ENCODE measurements around the gene BICC1.

BICC1 gene

DNA sequence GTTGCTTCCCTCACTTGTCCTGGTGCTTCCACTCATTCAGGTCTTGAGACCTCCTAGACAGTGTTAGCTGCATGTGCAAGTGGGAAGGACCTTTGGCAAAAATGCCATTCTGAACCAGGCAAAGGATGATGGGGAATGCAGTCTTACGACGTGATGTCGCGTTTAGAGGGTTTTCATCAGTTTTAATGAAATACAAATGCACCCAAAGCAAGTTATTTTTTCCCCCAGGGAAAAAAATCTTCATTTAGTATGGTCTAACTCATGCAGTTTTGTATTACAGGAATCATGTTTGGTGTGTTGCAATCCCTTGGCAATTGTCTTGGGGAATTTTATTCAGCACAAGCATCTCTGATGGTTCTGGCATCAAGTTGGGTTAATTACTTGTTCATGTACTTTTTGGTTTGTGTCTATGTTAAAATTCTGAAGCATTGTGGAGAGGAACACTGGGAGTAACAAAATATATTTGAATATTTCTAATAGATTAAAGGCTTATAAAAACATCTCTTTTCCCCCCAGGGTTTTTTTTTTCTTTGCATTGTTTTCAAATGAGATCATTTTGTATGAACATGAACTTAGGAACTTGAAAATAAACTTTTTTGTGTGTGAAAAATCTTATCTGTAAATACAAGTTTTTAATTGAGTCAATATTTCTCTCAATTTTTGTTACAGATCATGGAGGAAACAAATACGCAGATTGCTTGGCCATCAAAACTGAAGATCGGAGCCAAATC lies 188.9 kb downstream of the BICC1 start:
- DNase-seq (ENCODE audit: low read depth) = peak; percentile 23

DNA sequence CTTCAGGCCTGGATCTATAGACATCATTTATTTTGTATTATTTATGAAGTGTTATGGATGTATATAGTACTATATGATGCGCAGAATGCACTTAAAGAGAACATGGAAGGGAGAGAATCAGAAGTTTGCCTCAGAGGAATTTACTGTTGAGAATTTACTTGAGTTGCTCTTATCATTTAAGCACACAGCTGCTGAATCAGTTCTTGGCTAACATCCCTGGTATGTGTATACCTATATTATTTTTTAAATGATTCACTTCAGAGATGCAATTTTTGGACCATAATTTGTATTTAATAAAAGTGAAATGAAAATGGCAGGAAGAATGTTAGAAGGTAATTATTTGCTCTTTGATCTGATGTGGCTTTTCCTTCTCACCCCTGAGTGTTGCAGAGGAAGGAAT lies 191.6 kb downstream of the BICC1 start:
- peak; percentile 8 for DNase-seq (ENCODE audit: low read depth)

DNA sequence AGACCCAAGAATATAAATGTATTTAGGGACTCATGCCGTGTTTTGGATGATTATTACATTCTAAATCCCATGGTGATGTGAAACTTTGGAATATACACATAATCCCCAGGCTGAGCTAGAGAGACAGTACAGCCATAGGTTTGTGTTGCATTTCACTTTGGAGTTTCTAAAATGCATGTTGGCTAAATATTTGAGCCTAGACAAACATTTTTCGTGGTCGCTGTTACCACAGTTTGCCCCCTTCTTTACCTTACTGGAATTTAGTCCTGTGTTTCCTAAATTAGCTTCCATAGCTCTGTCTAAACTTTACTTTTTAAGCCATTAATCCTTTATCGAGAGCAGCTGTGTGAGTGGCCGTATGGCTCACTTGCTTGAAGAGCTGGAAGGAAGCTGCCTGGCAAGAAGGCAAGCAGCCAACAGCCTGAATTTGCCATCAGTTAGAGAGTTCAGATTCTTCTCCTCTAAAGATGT lies 192.0 kb downstream of the BICC1 start:
- DNase-seq (ENCODE audit: low read depth) = no peak

DNA sequence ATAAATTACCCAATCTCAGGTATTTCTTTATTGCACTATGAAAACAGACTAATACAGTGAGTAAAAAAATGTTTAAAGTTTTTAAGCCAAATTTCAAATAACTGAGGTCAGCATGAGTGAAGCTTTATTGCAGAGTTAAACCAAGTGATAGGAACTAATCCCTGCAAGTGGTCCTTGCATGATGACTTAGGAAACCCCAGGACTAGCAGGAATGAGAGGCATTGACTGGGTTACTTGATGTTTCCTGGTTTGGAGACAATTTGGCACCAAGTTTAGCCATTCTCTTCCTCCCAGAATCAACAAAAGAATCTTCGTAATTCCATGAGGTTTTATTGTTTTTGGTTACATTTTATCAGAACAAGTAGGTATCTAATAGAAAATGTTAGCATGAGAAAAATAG lies 194.2 kb downstream of the BICC1 start:
- DNase-seq (ENCODE audit: low read depth) = no peak

DNA sequence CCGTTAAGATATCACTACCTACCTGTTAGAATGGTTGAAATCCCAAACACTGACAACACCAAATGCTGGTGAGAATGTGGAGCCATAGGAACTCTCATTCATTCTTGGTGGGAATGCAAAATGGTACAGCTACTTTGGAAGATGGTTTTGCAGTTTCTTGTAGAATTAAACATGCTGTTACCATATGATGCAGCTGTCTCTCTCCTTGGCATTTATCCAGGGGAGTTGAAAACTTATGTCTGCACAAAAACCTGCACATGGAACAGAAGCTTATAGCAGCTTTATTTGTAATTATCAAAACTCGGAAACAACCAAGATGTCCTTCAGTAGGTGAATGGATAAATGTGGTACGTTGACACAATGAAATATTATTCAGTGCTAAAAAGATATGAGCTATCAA lies 199.5 kb downstream of the BICC1 start:
- DNase-seq (ENCODE audit: low read depth) = no peak

DNA sequence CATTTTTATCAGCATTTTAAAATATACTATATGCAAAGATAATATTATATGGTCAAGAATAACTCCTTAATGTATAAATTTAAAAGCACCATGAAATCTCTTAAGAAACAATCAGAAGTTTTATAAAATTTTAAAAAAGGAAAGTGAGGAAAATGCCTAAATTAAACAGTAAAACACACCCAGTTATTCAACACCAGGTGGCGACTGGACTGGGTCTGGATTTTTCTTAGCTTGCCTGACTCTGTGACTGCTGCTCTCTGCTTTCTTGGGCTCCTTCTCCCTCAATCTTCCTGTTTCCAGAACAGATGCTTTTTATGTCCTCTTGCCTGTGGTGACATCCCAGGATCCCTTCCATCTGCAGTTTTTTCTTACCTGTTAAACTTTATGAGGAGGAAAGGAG lies 200.3 kb downstream of the BICC1 start:
- no peak for DNase-seq (ENCODE audit: low read depth)

DNA sequence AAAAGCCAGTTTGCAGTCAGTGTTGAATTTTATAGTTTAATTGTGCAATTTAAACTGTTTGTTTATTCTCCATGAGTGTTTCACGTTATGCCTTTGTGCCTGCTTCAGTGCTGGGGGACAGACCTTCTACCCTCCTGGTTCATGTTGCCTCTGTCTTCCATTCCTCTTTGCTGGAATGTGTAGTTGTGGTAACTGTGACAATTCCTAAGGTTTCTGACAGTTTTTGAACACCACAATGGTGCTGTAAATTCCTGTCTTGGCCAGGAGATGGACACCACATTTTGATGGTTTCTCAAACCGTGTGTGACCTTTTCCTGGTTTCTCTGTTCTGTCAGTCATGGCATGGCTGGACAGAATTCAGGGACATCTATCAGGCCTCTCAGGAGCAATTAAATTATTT lies 201.7 kb downstream of the BICC1 start:
- DNase-seq (ENCODE audit: low read depth) = no peak

DNA sequence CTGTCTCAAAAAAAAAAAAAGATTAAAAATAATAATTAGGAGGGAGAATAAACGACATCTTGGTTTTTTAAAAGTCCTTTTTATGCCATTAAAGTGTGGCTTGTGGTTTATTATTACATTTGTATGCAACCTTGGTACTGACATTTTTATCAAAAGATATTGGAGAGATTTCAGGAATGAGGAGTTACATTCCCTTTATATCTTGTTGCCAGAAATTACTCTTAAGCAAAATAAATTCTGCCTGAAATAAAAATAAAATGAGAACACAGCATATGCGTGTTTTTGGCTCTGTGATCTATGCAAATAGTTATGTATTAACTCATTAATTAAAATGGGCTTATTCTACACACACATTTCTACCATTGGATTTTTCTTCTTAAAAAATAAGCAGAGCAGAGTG lies 202.4 kb downstream of the BICC1 start:
- no peak for DNase-seq (ENCODE audit: low read depth)

DNA sequence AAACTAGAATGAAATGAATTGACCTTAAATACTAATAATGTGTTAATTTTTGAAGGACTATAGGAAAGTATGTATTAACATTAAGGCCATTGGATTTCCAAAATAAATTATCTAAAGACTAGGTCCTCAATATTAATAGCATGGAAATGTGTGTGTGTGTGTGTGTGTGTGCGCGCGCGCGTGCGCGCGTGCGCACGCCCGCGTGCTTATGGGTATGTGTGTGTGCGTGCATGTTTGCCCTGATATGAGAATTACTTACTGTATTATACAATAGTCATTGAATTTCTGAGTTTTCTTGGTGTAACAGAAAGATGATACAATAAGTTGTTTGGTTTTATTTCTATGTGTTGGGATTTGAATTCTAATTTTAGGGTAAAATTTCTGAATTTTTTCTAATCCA lies 205.9 kb downstream of the BICC1 start:
- no peak for DNase-seq (ENCODE audit: low read depth)

DNA sequence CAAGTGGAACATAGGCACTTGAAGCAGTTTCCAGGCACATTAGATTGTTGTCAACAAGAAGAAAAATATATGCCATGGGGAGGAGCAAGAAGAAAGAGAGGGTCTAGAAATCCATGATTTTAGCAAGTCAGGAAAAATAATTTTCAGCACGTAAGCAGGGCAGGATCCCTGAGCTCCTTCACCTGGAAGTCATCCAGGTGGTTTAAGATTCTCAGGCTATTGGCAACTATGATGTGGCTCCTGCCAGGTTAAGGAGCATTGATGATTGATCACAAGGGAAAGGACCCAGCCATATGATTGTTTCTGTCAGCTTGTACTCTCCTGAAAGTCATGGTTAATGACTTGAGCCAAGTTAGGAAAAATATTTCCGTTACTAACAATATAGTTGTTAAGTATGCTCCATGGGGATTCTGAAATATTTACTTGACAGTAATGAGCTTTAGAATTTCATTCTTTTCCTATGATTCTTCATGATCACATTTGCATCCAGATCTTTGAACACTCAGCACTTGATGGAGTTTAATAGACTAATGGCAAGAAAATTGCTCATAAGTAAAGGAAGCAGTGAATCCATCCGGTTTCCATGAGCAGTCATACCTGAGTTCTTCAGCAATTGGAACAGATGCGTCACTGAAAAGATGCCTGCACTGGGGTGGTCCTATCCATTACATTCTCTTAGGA lies 209.1 kb downstream of the BICC1 start:
- DNase-seq (ENCODE audit: low read depth) = no peak

DNA sequence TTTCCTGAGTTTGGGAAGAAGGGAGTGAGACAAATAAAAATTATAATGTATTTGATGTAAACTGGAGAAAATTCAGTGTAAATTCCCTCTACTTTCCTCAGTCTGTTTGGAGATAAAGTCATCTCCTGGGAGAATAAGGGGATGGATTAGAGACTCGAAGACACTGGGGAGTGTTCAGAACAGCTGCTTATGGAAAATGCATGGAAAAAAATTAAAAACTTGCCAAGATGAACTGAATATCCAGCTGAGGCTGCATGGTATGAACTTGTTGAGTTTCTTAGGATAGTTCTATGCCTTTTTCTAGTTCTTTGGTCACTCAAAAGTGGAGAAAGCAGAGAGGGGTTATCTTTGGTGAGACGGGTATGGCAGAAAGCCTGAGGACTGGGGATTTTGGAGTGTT lies 210.5 kb downstream of the BICC1 start:
- DNase-seq (ENCODE audit: low read depth) = no peak

DNA sequence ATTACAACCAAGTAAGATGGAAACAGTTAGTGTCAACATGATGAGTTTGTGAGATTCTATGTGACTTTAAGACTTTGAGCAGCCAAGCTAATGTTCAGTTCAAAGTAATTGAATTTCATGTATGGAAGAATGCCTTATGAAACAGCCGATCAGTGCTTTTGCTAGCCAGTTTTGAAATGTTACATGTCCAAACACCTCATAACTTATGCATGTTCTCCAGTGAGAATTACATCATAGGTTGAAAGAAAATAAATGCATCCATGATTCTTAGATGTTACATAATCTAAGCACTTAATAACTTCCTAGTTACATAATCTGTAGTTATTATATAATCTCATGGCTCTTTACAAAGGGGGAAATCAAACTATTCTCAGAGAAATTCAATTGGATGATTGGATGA lies 211.3 kb downstream of the BICC1 start:
- peak; percentile 9 for DNase-seq (ENCODE audit: low read depth)

DNA sequence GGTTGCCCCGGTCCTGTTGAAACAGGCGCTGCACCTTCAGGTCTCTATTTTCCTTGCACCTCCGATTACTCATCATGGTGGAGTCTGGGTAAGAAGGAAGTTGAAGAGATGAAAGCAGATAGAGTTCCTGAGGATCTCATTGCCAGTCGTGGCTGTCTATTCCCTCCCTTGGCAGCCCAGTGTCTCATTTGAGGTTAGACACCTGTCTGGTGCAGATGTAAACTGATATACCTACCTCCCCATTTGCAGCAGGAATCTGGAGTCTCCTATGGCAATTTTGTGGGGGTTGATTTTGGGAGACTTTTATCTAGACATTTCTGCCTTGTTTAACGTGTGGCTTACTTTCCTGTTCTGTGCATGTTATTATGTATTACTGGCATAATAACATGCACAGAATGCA lies 212.1 kb downstream of the BICC1 start:
- no peak for DNase-seq (ENCODE audit: low read depth)

DNA sequence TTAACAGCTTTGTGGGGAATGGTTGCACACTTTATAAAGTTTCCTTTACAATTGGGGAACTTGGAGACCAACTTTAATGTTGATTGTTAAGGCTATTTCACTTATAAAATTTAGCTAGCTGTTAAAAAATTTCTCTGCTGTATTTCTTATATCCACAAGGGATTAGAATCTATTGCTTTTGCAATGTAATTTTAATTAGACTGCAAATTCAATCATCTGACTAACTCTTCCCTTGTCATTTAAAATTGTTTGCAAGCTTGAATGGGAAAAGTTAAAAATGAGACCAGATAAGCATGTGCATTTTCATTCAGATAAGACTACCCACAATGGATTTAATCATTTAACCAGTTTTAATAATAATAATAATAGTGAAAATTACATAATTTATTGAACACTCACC lies 213.2 kb downstream of the BICC1 start:
- no peak for DNase-seq (ENCODE audit: low read depth)

DNA sequence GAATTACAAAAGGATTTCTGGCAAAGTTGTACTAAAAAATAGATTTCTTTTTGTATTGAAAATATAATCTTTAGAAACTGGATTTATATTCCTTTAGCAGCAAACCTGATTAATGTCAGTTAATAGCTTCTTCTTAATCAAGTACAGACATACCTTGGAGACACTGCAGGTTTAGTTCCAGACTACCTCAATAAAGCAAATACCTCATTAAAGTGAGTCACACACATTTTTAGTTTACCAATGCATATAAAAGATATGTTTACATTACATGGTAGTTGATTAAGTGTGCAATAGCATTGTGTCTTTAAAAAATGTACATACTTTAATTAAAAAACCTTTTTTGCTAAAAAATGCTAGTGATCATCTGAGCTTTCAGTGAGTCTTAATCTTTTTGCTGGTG lies 215.0 kb downstream of the BICC1 start:
- no peak for DNase-seq (ENCODE audit: low read depth)

DNA sequence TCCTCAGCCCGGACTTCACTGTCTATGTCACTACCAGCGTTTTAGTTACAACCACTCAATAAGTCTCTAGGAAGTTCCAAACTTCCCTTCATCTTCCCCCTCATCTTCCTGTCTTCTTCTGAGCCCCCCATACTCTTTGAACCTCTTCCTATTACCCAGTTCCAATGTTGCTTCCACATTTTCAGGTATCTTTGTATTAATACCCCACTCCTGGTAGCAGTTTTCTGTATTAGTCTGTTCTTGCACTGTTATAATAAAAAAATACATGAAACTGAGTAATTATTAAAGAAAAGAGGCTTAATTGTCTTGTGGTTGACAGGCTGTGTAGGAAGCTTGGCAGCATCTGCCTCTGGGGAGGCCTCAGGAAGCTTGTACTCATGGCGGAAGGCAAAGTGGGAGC lies 218.6 kb downstream of the BICC1 start:
- no peak for DNase-seq (ENCODE audit: low read depth)

DNA sequence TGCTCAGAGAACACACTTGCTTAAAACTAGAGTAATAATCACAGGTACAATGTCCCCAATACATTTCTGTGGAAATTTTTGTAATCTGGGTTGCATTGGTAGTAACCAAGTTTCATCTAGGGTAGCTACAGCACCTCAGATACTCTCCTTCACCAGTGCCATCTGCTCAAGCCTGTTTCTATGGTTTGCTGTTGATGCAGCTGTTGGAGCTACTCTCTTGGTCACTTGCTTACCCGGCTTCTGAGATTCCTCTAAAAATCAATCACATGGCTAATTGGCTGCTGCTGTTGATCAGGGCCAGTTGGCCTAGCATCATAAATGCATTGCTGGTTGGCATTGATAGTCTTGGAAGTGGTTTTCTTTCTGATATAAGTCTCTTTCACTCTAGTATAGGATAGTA lies 220.8 kb downstream of the BICC1 start:
- no peak for DNase-seq (ENCODE audit: low read depth)

DNA sequence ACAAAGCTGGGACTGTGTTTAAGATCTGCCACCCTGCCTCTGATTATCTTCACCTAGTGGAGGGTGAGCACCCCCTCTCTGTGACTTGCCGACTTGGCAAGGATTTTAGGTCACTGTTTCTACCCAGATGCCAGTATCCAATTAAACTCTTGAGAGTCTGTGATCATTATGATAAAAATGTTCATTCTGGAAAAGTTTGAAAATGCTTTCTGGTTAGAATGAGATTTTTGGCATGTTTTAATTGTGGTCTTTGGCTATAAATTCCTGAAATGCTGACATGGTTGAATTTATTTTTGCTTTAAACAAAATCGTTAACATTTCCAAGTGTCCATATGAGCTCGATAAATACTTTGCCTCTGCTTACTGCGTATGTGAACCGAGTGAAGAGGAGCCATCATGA lies 221.4 kb downstream of the BICC1 start:
- DNase-seq (ENCODE audit: low read depth) = no peak

DNA sequence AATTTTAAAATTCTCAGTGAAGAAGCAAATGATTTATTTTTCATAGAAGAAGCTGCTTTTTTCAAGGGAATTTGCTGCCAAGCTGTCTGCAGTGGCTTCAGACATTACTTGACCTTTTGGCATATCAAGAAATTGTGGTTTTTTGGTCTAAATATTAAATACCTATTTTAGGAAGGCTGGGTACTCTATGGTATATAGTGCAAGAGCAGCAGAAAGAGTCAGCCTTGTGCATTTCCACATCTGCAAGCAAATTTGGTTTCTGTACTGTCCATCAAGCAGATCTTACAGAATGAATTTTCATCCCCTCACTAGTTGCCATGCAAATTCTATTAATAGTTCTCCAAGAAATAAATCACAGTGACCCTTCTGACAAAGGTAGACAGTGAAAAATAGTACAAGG lies 222.0 kb downstream of the BICC1 start:
- no peak for DNase-seq (ENCODE audit: low read depth)

DNA sequence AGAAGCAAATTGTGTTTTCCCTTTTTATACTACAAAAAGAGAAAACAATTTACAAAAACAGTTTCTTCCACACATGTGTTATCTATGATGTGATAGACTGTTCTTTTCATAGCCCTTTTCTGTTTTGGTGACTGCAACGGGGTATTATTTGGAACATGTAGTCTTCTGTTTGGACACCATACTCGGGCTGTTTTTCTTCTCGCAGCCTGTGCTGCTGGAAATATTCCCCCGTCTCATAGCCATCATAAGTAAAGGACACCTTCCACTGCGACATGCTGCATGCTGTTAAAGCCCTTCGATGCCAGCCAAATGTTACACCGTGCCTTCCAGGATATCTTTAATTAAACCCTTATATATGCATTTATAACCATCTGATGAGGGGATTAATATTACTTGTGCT lies 222.4 kb downstream of the BICC1 start:
- no peak for DNase-seq (ENCODE audit: low read depth)

DNA sequence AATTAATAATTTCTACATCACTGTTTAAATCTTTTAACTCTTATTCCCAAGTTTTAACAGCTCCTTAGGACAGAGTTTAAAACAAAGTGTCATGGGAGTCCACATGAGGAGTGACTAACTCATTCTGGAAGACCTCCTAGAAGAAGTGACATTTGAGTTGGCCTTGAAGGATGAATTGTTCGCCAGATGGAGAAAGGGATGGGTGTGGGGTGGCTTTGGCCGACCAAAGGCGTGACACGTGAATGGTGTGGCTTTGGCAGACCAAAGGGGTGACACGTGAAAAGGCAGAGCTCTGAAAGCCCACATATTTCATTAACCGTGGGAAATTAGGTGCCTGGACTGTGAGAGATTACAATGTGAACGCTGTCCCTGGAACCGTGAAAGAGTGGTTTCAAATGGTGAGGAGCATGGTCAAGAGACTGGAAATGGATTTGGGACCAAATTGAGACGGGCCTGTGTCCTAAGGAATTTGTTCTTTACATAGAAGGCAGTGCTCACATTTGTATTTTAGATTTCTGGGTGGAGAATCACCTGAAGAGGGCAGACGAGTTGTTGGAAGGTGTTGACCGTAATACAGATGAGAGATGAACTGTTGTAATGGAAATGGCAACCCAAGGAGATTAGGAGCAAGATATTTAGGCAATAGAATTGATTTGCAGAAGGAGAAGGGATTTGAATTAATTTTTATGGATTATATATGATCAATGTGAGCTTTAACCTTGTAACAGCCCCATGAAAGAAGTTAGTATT lies 228.1 kb downstream of the BICC1 start:
- DNase-seq (ENCODE audit: low read depth) = no peak

DNA sequence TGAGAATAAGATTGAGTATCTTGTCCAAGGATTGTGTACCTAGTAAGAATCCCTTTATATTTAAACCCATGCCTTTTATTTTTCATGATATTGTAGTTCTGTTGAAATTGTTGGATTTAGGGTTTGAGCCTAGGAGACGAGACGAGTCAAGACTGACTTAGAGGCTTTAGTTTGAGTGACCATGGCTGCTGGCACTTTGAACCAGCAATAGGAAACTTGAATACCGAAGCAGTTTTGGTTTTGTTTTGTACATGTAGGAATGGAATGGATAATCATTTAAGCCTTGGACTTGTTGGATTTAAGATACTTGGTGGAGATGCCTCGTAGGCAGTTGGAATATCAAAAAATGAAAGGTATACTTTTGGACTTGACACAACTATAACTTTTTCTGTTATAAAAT lies 229.0 kb downstream of the BICC1 start:
- no peak for DNase-seq (ENCODE audit: low read depth)

DNA sequence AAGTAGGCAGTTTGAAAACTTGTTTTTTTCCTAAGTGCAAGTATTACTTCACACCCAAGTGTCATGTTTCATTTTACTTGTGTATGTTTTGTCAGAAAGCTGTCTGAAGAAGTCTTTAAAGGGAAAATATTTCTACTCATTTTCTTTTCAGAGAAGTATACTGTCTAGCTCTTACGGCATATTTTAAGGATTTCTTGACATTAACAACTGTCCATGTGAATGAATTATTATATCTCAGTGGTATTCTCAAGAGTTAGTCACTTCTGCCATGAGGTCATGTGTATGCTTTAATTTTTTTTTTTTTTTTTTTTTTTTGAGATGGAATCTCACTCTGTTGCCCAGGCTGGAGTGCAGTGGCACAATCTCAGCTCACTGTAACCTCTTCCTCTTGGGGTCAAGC lies 229.5 kb downstream of the BICC1 start:
- peak; percentile 13 for DNase-seq (ENCODE audit: low read depth)

Data from amniotic epithelial cell (primary cell).